PC-9 (cell line): Measurements from ENCODE around the gene ERRFI1. TPM values are rescaled to one million over a fixed set of nuclear protein-coding genes. Genes with fewer than 3 reads are reported as not detected.

Experiments used
- BruUV-seq: library from RNA; stranded (reverse); fragments of 400-500 nt; replicated peaks from 2 replicates; lab custom pipeline; 2021; lab: Mats Ljungman, UMichigan
- CTCF ChIA-PET: fragments of 300-600 bp; sonication (Branson Sonifier 250); formaldehyde crosslinking; loops from one replicate; lab custom pipeline; 2022; ENCODE audit warnings: antibody characterized with exemption; lab: Charles Lee
- POLR2A ChIA-PET: fragments of 300-600 bp; sonication (Branson Sonifier 250); formaldehyde crosslinking; loops from one replicate; lab custom pipeline; 2022; ENCODE audit warnings: antibody characterized with exemption; ENCODE audit not compliant: unreplicated experiment; lab: Charles Lee
- DNase-seq, 2 experiments: peaks; one replicate each; pipeline versions ENCODE4 v3.0.0 to v3.0.0-alpha.2; 2015 to 2022; ENCODE audit warnings: mixed read lengths in 1 of 2
- H2AFZ ChIP-seq: fragments of 200-600 bp; sonication (generic); 2 replicates; pipeline ENCODE4 v1.8.1; 2017; ENCODE audit warnings: antibody characterized with exemption
- H3F3A ChIP-seq: fragments of 200-600 bp; sonication (generic); 2 replicates; pipeline ENCODE4 v1.8.1; 2017; ENCODE audit warnings: antibody characterized with exemption, mild to moderate bottlenecking, low read depth; ENCODE audit not compliant: insufficient read depth
- H3K27ac ChIP-seq: fragments of 200-600 bp; sonication (generic); 2 replicates; pipeline ENCODE4 v1.6.1; 2016; ENCODE audit warnings: mixed run types
- H3K27me3 ChIP-seq: fragments of 200-600 bp; sonication (generic); 2 replicates; pipeline ENCODE4 v1.6.1; 2016; ENCODE audit warnings: low read depth, mixed run types; ENCODE audit not compliant: insufficient read depth
- H3K36me3 ChIP-seq: fragments of 200-600 bp; sonication (generic); 2 replicates; pipeline ENCODE4 v1.6.1; 2016; ENCODE audit warnings: low read depth, mixed run types
- H3K4me1 ChIP-seq: fragments of 200-600 bp; sonication (generic); replicated peaks from 2 replicates; pipeline ENCODE4 v1.6.1; 2016; ENCODE audit warnings: mixed run types; ENCODE audit not compliant: insufficient read depth
- H3K4me2 ChIP-seq: fragments of 200-600 bp; sonication (generic); 2 replicates; pipeline ENCODE4 v1.6.1; 2017; ENCODE audit warnings: mixed run types
- H3K4me3 ChIP-seq: fragments of 200-600 bp; sonication (generic); 2 replicates; pipeline ENCODE4 v1.6.1; 2016; ENCODE audit warnings: mixed run types
- H3K79me2 ChIP-seq: fragments of 200-600 bp; sonication (generic); 2 replicates; pipeline ENCODE4 v1.6.1; 2017; ENCODE audit warnings: low read depth, mixed run types
- H3K9me2 ChIP-seq: fragments of 200-600 bp; sonication (generic); 2 replicates; pipeline ENCODE4 v1.8.1; 2017; ENCODE audit warnings: mild to moderate bottlenecking; ENCODE audit not compliant: insufficient read depth
- H3K9me3 ChIP-seq: fragments of 200-600 bp; sonication (generic); 2 replicates; pipeline ENCODE4 v1.8.1; 2016; ENCODE audit warnings: low read depth; ENCODE audit not compliant: insufficient read depth
- H4K20me1 ChIP-seq: fragments of 200-600 bp; sonication (generic); 2 replicates; pipeline ENCODE4 v1.8.1; 2017; ENCODE audit not compliant: insufficient read depth
- CTCF ChIP-seq: fragments of 200-600 bp; sonication (generic); conservative IDR thresholded peaks from 2 replicates; pipeline ENCODE4 v1.6.1; 2017; ENCODE audit warnings: mixed run types, antibody characterized with exemption, mild to moderate bottlenecking, moderate library complexity
- EZH2 ChIP-seq: fragments of 200-600 bp; sonication (generic); IDR thresholded peaks from 2 replicates; pipeline ENCODE4 v1.8.0; 2017; ENCODE audit warnings: antibody characterized with exemption, low read depth
- intact Hi-C: fragments of 100-400 bp; cut with micrococcal nuclease; formaldehyde crosslinking; loops from one replicate; pipeline ENCODE4 v1.10.0; 2022; ENCODE audit not compliant: unreplicated experiment
- total RNA-seq: library from RNA; stranded (reverse); gene quantifications from 2 replicates; pipeline ENCODE4 v1.2.3, GENCODE V29; 2021

Gene ERRFI1
- total RNA-seq, 1 experiment from 2014 or later, result 44.9 TPM

GRCh38 chr1:7973086-7973485 is 53.0 kb downstream of the ERRFI1 start:
- H4K20me1 ChIP-seq, result no peaks in the 10 kb centered on the region
- H3F3A ChIP-seq, result peaks cover 18% of the 10 kb centered on the region; the same call in 1 of the 2 replicates
- ChIA-PET POLR2A (no interaction called here), CTCF (no interaction called here)
- H3K4me3 ChIP-seq, result no peak overlapping the region
- H3K27ac ChIP-seq, result no peak overlapping the region
- TF ChIP-seq CTCF (no peak), EZH2 (no peak)
- no peak overlapping the region for H3K4me2 ChIP-seq
- no peak for DNase-seq
- no peaks in the 10 kb centered on the region for H3K27me3 ChIP-seq
- no peak overlapping the region for H2AFZ ChIP-seq
- intact Hi-C loops, result no loop called here
- H3K9me3 ChIP-seq, result no peaks in the 10 kb centered on the region
- H3K4me1 ChIP-seq, result no peaks in the 10 kb centered on the region; the same call in 1 of the 2 replicates
- H3K79me2 ChIP-seq, result peaks cover 7% of the 10 kb centered on the region; the same call in 1 of the 2 replicates
- no peaks in the 10 kb centered on the region for H3K9me2 ChIP-seq
- BruUV-seq, result no TSS peak
- H3K36me3 ChIP-seq, result peaks cover 13% of the 10 kb centered on the region; the same call in 1 of the 2 replicates

- ChIA-PET POLR2A (no interaction called here), CTCF (interaction anchor here (0.6 kb wide), 1 partner anchor 414 kb away, joined by 4 read pairs; no protein-coding TSS in a partner anchor)
- Histone ChIP-seq H3K9me2 (no peaks in the 10 kb centered on the region), H3K9me3 (no peaks in the 10 kb centered on the region), H3K36me3 (peaks cover 15% of the 10 kb centered on the region), H3K4me1 (no peaks in the 10 kb centered on the region; the same call in 1 of the 2 replicates), H2AFZ (no peak overlapping the region), H4K20me1 (peaks cover 3% of the 10 kb centered on the region; the same call in 1 of the 2 replicates), H3K4me2 (no peak overlapping the region), H3K79me2 (peaks cover 11% of the 10 kb centered on the region), H3K27ac (no peak overlapping the region), H3K4me3 (no peak overlapping the region), H3F3A (peaks cover 18% of the 10 kb centered on the region; the same call in 1 of the 2 replicates), H3K27me3 (no peaks in the 10 kb centered on the region)
- TF ChIP-seq CTCF (no peak), EZH2 (no peak)
- no TSS peak for BruUV-seq
- no peak for DNase-seq
- intact Hi-C loops, result no loop called here
Observed at GRCh38 chr1:7972285-7972684, 53.8 kb downstream of the ERRFI1 start.

GRCh38 chr1:7971024-7971423 is 55.1 kb downstream of the ERRFI1 start:
- Histone ChIP-seq H3K4me1 (no peaks in the 10 kb centered on the region; the same call in 1 of the 2 replicates), H4K20me1 (peaks cover 3% of the 10 kb centered on the region; the same call in 1 of the 2 replicates), H3K36me3 (peaks cover 19% of the 10 kb centered on the region), H2AFZ (no peak overlapping the region), H3K4me3 (no peak overlapping the region), H3K9me2 (no peaks in the 10 kb centered on the region), H3K9me3 (no peaks in the 10 kb centered on the region), H3K79me2 (peaks cover 11% of the 10 kb centered on the region), H3K27ac (no peak overlapping the region), H3K27me3 (no peaks in the 10 kb centered on the region), H3F3A (peaks cover 22% of the 10 kb centered on the region; the same call in 1 of the 2 replicates), H3K4me2 (no peak overlapping the region)
- intact Hi-C loops, result no loop called here
- BruUV-seq, result no TSS peak
- TF ChIP-seq CTCF, result no peak
- TF ChIP-seq EZH2, result no peak
- CTCF ChIA-PET, result no interaction called here
- DNase-seq, result no peak
- POLR2A ChIA-PET, result no interaction called here
